PC-9 (cell line): ENCODE results near the gene NME9.

Source experiments
- CTCF ChIP-seq: fragments of 200-600 bp; sonication (generic); conservative IDR thresholded peaks from 2 replicates; pipeline ENCODE4 v1.6.1; 2017; ENCODE audit warnings: mixed run types, antibody characterized with exemption, mild to moderate bottlenecking, moderate library complexity
- EZH2 ChIP-seq: fragments of 200-600 bp; sonication (generic); IDR thresholded peaks from 2 replicates; pipeline ENCODE4 v1.8.0; 2017; ENCODE audit warnings: antibody characterized with exemption, low read depth

GRCh38 chr3:138367326-138367850 lies 37.7 kb upstream of the NME9 start:
- TF ChIP-seq CTCF (no peak), EZH2 (no peak)
